ENCODE results near the gene XRCC5.

Gene XRCC5

DNA sequence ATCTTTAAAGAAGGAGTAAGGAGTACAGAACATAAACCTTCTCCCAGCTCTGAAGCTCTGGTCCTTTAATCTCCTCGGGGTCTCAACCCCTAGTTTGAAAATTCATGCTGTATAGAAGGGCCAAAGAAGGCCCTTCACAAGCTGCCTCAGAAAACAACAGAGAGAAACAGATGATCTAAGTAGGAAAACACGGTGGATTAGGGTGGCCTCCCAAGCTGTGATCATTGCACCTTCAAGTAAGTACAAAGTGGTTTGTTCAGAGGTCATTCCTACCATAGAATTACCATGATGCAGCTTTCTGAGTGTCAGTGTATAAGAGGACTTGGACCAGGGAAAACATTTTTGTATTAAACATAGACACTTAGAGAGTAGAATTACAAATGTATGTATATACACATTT lies 16.5 kb upstream of the XRCC5 start:
- Histone ChIP-seq H3K4me3 (ENCODE audit: low read depth, low read length) (no peak overlapping the region), H3K9me3 (ENCODE audit: severe bottlenecking) (no peaks in the 10 kb centered on the region), H3K27me3 (ENCODE audit: insufficient read depth, low read depth, severe bottlenecking) (no peaks in the 10 kb centered on the region), H3K27ac (no peak overlapping the region), H3K36me3 (no peaks in the 10 kb centered on the region; the same call in 1 of the 2 replicates)
- TF ChIP-seq, protein P1, sequence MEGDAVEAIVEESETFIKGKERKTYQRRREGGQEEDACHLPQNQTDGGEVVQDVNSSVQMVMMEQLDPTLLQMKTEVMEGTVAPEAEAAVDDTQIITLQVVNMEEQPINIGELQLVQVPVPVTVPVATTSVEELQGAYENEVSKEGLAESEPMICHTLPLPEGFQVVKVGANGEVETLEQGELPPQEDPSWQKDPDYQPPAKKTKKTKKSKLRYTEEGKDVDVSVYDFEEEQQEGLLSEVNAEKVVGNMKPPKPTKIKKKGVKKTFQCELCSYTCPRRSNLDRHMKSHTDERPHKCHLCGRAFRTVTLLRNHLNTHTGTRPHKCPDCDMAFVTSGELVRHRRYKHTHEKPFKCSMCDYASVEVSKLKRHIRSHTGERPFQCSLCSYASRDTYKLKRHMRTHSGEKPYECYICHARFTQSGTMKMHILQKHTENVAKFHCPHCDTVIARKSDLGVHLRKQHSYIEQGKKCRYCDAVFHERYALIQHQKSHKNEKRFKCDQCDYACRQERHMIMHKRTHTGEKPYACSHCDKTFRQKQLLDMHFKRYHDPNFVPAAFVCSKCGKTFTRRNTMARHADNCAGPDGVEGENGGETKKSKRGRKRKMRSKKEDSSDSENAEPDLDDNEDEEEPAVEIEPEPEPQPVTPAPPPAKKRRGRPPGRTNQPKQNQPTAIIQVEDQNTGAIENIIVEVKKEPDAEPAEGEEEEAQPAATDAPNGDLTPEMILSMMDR (IDR thresholded peaks at IDR 0.05; ENCODE audit: low read depth, low read length): no peak
- DNase-seq: no peak

DNA sequence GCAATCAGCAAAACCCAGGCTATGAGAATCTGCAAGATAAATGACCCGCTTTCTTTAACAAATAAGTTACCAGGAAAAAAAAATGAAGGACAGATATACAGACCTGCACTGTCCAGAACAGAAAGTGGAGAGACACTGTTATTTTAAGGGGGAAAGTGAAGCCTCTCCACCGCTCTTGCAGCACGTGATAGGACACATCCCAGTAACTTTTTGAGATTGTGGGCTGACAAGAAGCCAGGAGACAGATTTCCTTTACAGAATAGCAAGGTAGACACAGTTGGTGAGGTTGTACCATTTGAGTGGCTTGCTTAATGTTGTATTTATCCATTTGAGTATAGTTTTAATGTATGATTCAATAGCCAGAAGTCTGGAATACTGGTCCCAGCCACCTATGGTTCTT lies 14.4 kb upstream of the XRCC5 start:
- Histone ChIP-seq H3K9me3 (ENCODE audit: severe bottlenecking) (no peaks in the 10 kb centered on the region), H3K27me3 (ENCODE audit: insufficient read depth, low read depth, severe bottlenecking) (no peaks in the 10 kb centered on the region), H3K27ac (no peak overlapping the region), H3K36me3 (no peaks in the 10 kb centered on the region; the same call in 1 of the 2 replicates), H3K4me3 (ENCODE audit: low read depth, low read length) (no peak overlapping the region)
- no peak for DNase-seq
- TF ChIP-seq, protein P1 (IDR thresholded peaks at IDR 0.05; ENCODE audit: low read depth, low read length): no peak

DNA sequence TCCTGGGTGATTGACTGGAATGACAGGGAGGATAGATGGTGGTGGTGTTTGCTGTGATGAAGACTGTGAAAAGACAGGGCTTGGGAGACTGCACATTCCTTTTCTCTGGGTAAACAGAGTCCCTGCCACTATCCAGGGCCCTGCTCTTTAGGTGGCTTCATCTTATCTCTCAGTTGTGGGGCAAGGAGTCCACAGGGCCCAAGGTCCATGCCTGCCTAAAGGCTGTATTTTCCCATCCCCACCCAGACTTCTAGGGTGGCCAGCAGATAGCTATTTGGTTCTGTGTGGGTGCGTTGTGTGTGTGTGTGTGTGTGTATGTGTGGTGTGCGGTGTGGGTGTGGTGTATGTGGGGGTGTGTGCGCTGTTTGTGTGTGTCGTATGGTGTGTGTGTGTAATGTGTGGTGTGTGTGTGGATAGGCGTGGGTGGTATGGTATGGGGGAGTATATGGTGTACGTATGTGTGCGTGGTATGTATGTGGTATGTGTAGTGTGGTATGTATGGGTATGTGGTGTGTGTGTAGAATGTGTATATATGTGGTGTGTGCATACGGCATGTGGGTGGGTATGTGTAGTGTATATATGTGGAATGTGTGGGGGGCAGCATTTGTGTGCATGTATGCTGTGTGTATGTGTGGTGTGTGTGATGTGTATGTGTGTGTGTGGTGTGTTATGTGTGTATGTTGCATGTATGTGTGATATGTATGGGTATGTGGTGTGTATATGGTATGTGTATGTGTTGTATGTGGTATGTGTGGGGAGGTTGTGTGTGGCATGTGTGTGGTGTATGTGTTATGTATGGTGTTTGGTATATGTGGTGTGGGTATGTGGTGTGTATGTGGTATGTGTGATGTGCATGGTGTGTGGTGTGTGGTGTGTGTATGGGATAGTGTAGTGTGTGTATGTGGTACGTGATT lies 10.5 kb upstream of the XRCC5 start:
- H3K4me3 ChIP-seq (ENCODE audit: low read depth, low read length): no peak overlapping the region
- no peaks in the 10 kb centered on the region for H3K27me3 ChIP-seq (ENCODE audit: insufficient read depth, low read depth, severe bottlenecking)
- no peak for DNase-seq
- no peaks in the 10 kb centered on the region for H3K9me3 ChIP-seq (ENCODE audit: severe bottlenecking)
- H3K27ac ChIP-seq: no peak overlapping the region
- TF ChIP-seq, protein P1 (IDR thresholded peaks at IDR 0.05; ENCODE audit: low read depth, low read length): no peak
- no peaks in the 10 kb centered on the region; the same call in 1 of the 2 replicates for H3K36me3 ChIP-seq

DNA sequence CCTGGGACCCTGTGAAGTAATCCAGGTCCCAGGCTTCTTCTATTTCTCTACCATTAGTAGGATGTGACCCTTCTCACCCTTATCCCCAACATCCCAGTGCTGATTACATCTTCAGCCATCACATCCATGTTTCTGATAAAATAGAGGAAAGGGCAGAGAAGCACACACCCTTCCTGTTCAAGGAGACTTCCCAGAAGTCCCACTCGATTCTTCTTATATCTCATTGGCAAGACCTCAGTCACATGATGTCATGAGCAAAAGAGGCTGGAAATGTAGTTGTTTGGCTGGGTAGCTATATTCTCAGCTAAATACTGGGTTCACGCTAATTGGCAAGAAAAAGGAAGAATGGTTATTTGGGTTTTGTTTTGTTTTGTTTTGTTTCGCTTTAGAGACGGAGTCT lies 8.0 kb upstream of the XRCC5 start:
- Histone ChIP-seq H3K9me3 (ENCODE audit: severe bottlenecking) (no peaks in the 10 kb centered on the region), H3K36me3 (no peaks in the 10 kb centered on the region; the same call in 1 of the 2 replicates), H3K27ac (no peak overlapping the region), H3K27me3 (ENCODE audit: insufficient read depth, low read depth, severe bottlenecking) (no peaks in the 10 kb centered on the region), H3K4me3 (ENCODE audit: low read depth, low read length) (no peak overlapping the region)
- TF ChIP-seq, protein P1 (IDR thresholded peaks at IDR 0.05; ENCODE audit: low read depth, low read length): no peak
- DNase-seq: no peak

DNA sequence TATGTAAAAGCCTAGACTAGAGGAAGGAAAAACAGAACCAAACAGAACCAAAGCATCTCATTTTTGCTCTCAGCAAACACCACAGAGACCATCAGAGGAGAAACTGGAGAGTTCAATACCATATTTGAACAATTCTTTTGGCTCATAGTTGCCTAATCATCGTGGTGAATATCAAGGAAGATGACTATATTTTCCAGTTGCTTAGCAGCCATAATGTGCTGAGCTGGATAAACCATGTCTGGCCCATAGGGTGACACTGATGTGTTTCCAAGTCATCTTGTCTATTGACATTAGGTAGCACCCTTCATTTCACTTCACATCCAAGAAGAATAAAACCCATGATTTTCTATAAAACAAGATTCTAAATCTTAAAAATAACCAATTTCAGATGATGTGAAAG lies 5.9 kb upstream of the XRCC5 start:
- H3K27me3 ChIP-seq (ENCODE audit: insufficient read depth, low read depth, severe bottlenecking): no peaks in the 10 kb centered on the region
- H3K27ac ChIP-seq: no peak overlapping the region
- TF ChIP-seq, protein P1 (IDR thresholded peaks at IDR 0.05; ENCODE audit: low read depth, low read length): no peak
- no peak overlapping the region for H3K4me3 ChIP-seq (ENCODE audit: low read depth, low read length)
- no peak for DNase-seq
- no peaks in the 10 kb centered on the region for H3K36me3 ChIP-seq
- H3K9me3 ChIP-seq (ENCODE audit: severe bottlenecking): no peaks in the 10 kb centered on the region

Measured in WERI-Rb-1 (cell line).